ENCODE data around the gene CCDC9B.

Gene CCDC9B

GRCh38 chr15:40365016-40365415 lies 24.3 kb upstream of the CCDC9B start:
- DNase-seq: no peak

DNA sequence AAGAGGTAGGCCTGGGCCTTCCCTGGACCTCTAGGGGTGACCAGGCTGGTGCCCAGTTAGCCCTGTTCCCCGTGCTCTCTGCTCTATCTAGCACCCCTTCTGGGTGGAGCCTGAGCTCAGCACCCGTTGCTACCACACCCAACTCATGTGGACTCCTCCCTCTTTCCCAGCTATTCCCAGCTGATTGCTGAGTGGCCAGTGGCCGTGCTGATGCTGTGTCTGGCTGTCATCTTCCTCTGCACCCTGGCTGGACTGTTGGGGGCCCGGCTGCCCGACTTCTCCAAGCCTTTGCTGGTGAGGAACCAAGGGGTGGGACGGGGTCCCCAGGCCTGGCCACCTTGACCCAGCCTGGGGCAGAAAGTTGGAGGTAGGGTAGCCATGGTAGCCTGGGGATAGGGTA lies 23.5 kb upstream of the CCDC9B start:
- DNase-seq: no peak

DNA sequence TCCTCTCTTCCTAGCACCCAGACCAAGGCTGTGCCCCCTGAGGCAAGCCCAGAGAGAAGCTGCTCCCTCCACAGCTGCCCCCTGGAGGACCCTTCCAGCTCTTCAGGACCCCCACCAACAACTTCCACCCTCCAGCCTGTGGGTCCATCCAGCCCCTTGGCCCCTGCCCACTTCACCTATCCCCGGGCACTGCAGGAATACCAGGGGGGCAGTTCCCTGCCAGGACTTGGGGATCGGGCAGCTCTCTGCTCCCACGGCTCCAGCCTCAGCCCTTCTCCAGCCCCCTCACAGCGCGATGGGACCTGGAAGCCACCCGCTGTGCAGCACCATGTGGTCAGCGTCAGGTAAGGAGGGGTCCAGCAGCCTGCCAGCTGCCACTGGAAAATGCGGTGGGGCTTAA lies 22.9 kb upstream of the CCDC9B start:
- no peak for DNase-seq

DNA sequence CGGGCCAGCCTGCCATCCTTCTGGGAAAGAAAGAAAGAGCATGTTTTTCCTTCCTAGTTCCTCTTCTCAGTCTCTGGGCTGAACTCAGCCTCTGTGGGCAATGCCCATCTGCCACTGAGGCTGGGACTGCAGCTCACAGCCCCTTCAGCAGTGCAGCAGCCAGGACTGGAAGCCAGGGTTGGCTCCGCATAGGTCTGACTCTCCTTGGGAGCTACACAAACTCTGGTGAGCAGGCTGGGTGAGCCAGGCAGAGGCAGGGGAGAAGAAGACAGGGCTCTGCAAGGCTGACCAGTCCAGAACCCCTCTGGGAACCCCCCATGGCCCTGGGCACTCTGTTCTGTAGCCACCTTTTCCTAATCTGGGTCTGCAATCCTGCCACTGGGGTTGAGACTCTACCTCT lies 20.9 kb upstream of the CCDC9B start:
- DNase-seq: no peak

DNA sequence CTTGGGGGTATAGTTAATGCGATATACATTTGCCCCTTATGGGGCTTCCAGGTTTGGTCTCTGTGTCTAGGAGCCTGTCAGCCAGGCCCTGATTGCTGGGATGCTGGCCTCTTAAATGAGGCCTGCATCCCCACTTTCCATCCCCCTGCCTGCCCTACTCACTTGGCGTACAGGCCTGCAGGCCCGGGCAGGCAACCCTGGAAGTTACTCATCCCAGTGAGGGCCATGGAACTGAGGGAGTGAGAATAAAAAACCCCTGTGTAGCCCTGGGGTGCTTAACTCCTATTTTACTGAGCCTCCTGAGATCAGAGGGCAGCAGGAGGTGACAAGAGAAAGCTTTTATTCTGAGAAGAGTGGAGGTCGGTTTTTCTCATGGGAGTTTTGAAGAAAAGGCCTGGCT lies 19.3 kb upstream of the CCDC9B start:
- DNase-seq: no peak

GRCh38 chr15:40358471-40359353 lies 18.0 kb upstream of the CCDC9B start:
- no peak for DNase-seq

GRCh38 chr15:40357723-40358470 lies 17.2 kb upstream of the CCDC9B start, which contains the start of gene DISP2:
DISP2 (plus strand) TSS chr15:40358219; CDS start chr15:40358322, 103 bp downstream.
- peak; percentile 74 for DNase-seq

DNA sequence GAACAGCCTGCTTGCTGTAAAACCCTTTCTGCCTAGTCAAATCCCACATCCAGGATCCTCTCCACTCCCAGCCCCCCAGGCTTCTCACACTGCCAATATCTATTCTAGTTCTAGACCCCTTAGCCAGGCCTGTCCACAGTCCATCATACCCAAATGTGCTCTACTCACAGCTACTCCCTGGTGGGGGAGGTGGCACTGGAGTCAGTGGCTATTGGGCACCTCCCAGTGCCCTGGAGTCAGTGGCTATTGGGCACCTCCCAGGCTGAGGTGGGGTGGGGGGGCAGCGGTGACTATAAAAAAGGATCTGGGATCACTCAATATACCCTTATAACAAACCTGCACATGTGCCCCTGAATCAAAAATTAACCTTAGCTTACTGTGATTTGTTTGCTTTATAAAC lies 16.5 kb upstream of the CCDC9B start:
- DNase-seq: no peak

DNA sequence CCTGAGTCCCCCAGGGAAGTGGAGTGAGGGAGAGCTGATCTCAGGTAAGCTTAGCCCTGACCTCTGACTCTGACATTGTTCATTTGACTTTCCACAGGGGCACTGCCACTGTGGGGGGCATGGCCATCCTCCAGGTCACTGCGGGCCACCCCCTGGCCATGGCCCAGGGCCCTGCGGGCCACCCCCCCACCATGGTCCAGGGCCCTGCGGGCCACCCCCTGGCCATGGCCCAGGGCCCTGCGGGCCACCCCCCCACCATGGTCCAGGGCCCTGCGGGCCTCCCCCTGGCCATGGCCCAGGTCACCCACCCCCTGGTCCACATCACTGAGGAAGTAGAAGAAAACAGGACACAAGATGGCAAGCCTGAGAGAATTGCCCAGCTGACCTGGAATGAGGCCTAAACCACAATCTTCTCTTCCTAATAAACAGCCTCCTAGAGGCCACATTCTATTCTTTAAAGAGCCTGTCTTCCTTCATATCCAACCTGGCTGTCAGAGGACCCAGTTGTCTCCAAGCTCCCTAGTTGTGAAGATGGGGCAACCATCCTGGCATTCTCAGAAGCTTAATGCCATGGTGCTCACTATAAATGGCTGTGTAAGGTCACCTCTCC lies 15.3 kb upstream of the CCDC9B start:
- DNase-seq: no peak

- DNase-seq: peak; percentile 84
Measured at GRCh38 chr15:40354408-40355171, 13.9 kb upstream of the CCDC9B start.

GRCh38 chr15:40353697-40354096 lies 13.0 kb upstream of the CCDC9B start:
- DNase-seq: no peak

DNA sequence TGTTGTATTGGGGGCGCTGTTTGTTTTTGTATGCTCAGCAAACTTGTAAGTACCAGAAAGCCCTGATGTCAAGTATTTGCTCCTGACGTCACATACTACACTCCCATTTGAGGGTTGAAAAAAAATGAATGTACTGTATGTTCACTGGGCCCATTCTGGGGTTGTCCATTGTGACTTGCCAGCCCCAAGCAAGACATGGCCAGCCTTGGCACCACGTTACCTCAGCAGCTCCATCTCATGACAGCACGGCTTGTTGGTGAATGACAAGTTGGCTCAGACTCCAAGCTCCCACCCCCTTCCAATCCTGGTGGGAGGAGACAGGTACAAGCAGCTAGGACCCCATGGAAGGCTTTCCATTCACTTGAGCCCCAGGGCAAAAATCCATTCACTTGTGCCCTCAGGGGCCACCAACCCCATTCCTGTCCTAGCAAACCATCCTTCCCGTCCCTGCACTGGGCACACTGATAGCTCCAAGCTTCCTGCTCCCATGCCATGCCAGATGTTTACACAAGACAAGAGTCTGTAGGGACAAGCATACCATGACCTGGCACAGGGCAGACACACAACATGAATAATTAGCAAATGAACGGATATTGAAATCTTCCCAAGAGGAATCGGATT lies 11.7 kb upstream of the CCDC9B start:
- no peak for DNase-seq

DNA sequence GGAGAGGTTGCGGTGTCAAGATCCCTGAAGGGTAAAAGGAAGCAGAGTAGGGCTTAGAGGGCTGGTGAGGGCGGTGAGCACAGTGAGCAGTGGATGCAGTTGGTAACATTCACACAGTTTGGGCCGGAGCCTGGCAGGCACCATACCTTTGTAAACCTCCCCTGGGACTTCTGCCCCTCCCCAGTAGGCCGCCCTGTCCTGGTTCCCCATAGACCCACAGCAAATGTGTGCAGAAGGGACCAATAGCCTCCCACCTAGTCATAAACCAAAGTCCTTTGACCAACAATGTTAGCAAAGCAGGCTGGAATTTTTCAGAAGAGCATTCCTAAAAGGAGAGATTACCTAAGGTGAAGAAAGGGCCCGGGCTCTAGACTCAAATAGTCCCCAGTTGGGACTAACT lies 8.4 kb upstream of the CCDC9B start:
- DNase-seq: no peak

- DNase-seq: no peak
Measured at GRCh38 chr15:40348474-40348870, 7.7 kb upstream of the CCDC9B start.

DNA sequence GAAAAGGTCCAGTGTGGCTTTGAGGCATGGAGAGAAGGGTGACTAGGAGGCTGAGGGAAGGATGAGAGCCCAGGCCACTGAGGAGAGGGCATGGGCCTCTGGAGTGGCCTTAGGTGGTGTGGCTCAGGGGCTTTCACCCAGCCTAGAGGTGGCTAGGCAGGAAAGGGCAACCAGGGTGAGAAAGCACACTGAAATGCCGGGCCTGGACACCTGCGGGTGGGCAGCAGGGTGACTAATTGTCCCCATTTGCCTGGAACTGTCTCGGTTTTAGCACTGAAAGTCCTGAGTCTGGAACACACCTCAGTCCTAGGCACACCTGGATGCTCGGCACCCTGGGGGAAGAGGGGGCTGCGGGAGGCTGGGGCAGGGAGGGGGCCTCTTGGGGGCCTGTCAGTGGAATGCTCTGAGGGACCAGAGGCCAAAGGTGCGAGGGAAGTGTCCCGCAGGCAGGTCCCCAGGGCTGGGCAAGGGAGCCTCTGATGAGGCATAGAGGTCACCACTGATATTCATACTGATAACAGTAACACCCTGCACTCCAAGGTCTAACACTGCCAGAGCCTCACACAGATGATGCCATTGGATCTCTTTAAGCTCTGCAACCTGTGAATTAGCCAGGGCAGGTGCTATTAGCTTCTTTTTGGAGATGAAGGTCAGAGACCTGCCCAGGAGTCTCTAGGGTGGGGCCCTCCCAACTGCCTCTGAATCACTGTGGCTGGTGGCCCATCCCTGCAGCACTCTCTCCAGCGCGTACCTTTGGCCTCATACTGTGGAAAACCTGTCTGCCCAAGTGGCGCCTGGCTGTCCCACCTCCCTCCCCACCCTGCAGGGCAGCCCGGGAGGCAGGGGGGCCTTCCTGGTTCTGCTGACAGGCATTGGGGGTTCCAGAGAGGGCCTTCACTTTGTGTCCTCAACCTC lies 7.1 kb upstream of the CCDC9B start:
- no peak for DNase-seq

DNA sequence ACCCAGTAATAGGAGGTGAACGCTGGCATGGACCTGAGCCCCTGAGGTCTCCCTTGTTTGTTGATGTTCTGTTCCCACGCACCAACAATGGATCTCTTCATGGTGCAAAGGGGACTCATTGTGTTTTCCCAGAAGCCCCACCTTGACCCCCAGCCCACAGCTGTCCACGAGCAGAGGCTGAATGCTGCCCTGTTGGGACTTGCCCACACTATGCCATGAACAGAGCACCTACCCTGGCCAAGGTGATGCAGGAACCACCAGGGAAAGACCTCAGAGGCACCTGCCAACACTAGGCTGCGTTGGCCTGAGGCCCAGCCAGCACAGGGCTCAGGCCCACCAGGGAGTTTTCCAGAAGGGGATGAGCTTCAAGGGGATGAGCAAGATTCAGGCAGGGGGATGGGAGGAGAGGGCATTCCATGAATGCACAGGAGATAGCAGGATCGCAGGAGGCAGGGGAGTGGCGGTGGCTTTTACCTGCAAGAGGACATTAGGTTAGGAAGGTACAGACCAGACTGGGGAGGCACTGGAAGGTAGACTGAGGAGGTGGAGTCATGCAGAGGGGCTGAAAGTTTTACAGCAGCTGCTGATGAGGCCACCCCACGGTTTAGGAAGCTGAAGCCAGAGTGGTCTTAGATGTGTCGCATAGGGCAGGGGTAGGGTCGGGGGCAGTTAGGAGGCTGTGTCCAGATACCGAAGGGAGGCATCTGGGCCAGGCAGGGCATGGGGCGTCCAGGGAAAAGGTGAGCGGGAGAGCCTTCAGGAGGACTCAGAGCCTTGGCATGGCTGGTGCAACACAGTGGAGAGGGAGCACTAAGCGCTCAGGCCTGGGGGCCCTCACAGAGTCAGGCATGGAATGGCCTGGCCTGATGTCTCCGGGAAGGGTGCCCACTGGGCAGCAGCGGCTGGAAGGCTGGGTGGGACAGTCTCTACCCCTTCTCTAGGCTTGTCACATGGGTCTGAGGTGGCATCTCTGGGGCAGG lies 6.1 kb upstream of the CCDC9B start:
- no peak for DNase-seq

GRCh38 chr15:40345867-40346578 lies 5.3 kb upstream of the CCDC9B start:
- no peak for DNase-seq

GRCh38 chr15:40345225-40345866 lies 4.6 kb upstream of the CCDC9B start:
- no peak for DNase-seq

DNA sequence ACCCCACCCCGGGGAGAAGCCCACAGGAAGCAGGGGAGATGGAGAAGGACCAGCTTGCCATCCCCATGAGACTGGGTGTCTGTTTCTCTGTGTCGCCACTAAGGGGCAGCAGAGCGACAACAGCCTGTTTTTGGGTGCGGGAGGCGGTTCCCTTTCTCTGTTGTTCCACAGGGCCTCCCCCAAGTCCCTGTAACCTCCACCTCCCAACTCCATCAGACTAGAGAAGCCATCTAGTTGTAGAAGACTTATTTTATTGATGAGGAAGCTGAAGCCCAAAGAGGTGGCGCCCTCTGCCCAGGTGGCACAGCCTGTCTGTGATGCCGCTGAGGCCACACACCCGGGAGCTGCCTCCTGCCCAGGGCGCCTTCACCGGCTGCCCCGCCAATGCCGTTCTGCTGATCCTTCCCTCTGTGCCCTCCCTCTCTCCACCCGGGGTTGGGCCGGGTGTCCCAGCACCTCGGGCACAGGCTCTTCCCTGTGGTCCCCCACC lies 3.9 kb upstream of the CCDC9B start:
- peak; percentile 61 for DNase-seq

Measured in fibroblast of skin of right quadriceps (primary cell).